Cardiac fibroblast (primary cell): ENCODE data around the gene TMEM19.
"Not testable (repeated sequence)": the region's sequence is repeated elsewhere in the genome, so short reads cannot be mapped to it uniquely, and the experiment has no call there.

Source experiments
- DNase-seq, 2 donors: peaks; one replicate each; pipeline versions ENCODE4 v3.0.0 to v3.0.0-alpha.2; 2010; ENCODE audit warnings: low read depth in 2 of 2
- H3K4me3 ChIP-seq, 2 donors: replicated peaks in 1 of 2; 1 replicate in 1 of 2; 2 replicates in 1 of 2; pipeline ENCODE4 v1.5.1; 2011; ENCODE audit warnings: low read depth in 2 of 2, low read length in 2 of 2, mild to moderate bottlenecking in 2 of 2, moderate library complexity in 1 of 2
- CTCF ChIP-seq: IDR thresholded peaks from one replicate; pipeline ENCODE4 v1.5.1; 2011; ENCODE audit warnings: low read depth, mild to moderate bottlenecking, low read length, inconsistent platforms

The TMEM19 gene

GRCh38 chr12:71691504-71692129 is 5.7 kb downstream of the TMEM19 start:
- no peak overlapping the region for H3K4me3 ChIP-seq

GRCh38 chr12:71693126-71693525 is 7.2 kb downstream of the TMEM19 start:
- no peak for TF ChIP-seq CTCF
- no peak overlapping the region for H3K4me3 ChIP-seq
- no peak for DNase-seq

More at GRCh38 chr12:71691504-71692129, 5.7 kb downstream of the TMEM19 start:
- no peak for TF ChIP-seq CTCF
- no peak for DNase-seq

- not testable (repeated sequence) for DNase-seq, H3K4me3 ChIP-seq
Observed at GRCh38 chr12:71693651-71694050, 7.8 kb downstream of the TMEM19 start.

GRCh38 chr12:71694099-71694820 is 8.4 kb downstream of the TMEM19 start:
- no peak for DNase-seq
- no peak for TF ChIP-seq CTCF
- no peak overlapping the region for H3K4me3 ChIP-seq

- no peak overlapping the region for H3K4me3 ChIP-seq
- no peak for DNase-seq
- no peak for TF ChIP-seq CTCF
Observed at GRCh38 chr12:71695782-71696181, 9.9 kb downstream of the TMEM19 start.

- DNase-seq, H3K4me3 ChIP-seq: not testable (repeated sequence)
Observed at GRCh38 chr12:71702181-71702580, 16.3 kb downstream of the TMEM19 start.

GRCh38 chr12:71702590-71702989 is 16.7 kb downstream of the TMEM19 start:
- no peak for TF ChIP-seq CTCF
- DNase-seq = peak in 1 of 2 donors; percentile 34
- no peak overlapping the region for H3K4me3 ChIP-seq

GRCh38 chr12:71703206-71703605 is 17.3 kb downstream of the TMEM19 start:
- DNase-seq = no peak
- no peak overlapping the region for H3K4me3 ChIP-seq
- TF ChIP-seq CTCF = no peak
